HCT116 (cell line): ENCODE measurements around the gene HUS1. TPM values are rescaled to one million over a fixed set of nuclear protein-coding genes. Genes with fewer than 3 reads are reported as not detected.

Experiments
- ATAC-seq: fragments of 200-7000 bp; cut with Tn5 transposase; 2 replicates; pipeline ENCODE4 v1.9.1; 2020; ENCODE audit warnings: mild to moderate bottlenecking, moderate library complexity
- BruUV-seq: library from RNA; stranded (reverse); fragments of 400-500 nt; replicated peaks from 2 replicates; lab custom pipeline; 2021; lab: Mats Ljungman, UMichigan
- CTCF ChIA-PET: fragments of 300-600 bp; sonication (Branson Sonifier 250); formaldehyde crosslinking; loops from one replicate; lab custom pipeline; 2021; ENCODE audit warnings: antibody characterized with exemption; lab: Charles Lee
- POLR2A ChIA-PET: fragments of 300-600, 350-600 bp; sonication (Branson Sonifier 250); formaldehyde crosslinking; loops from one replicate; lab custom pipeline; 2021; ENCODE audit warnings: antibody characterized with exemption; lab: Charles Lee
- RAD21 ChIA-PET, 2 experiments: fragments of 300-600 bp; sonication (Branson Sonifier 250); formaldehyde crosslinking; loops; one replicate each; lab custom pipeline; 2023; ENCODE audit warnings: low total read pairs in 2 of 2; ENCODE audit not compliant: uncharacterized antibody in 2 of 2, unreplicated experiment in 2 of 2, low non-redundant PET in 1 of 2; lab: Charles Lee
- DNase-seq: peaks from one replicate; pipeline ENCODE4 v3.0.0-alpha.2; 2010; ENCODE audit warnings: low read depth, low spot score
- H2AFZ ChIP-seq: fragments of 200-600 bp; shearing (Covaris generic), sonication (generic); 2 replicates; pipeline ENCODE4 v1.6.1; 2017; ENCODE audit warnings: low read depth, mixed run types, mixed read lengths, antibody characterized with exemption, low read length; ENCODE audit not compliant: poor library complexity, severe bottlenecking
- H3K27ac ChIP-seq: 2 replicates; pipeline ENCODE4 v1.5.1; 2012; ENCODE audit warnings: low read depth, low read length
- H3K27me3 ChIP-seq: fragments of 200-600 bp; sonication (generic); 2 replicates; pipeline ENCODE4 v1.6.1; 2016; ENCODE audit warnings: mixed run types, low read length, mixed read lengths; ENCODE audit not compliant: insufficient read depth
- H3K36me3 ChIP-seq, 2 experiments: fragments of 200-500 bp in 1 of 2; fragments of 200-600 bp in 1 of 2; sonication (Bioruptor generic) in 1 of 2; sonication (generic) in 1 of 2; 2 replicates each; pipeline versions ENCODE4 v1.5.1 to v1.6.1; 2014 to 2016; ENCODE audit warnings: low read length in 2 of 2, inconsistent platforms in 1 of 2, mixed read lengths in 1 of 2, mixed run types in 1 of 2; ENCODE audit not compliant: insufficient read depth in 2 of 2, control insufficient read depth in 1 of 2
- H3K4me1 ChIP-seq, 2 experiments: fragments of 200-600 bp in 1 of 2; sonication (generic) in 1 of 2; 2 replicates each; pipeline versions ENCODE4 v1.5.1 to v1.6.1; 2012 to 2017; ENCODE audit warnings: low read length in 2 of 2, inconsistent platforms in 1 of 2, mild to moderate bottlenecking in 1 of 2, mixed read lengths in 1 of 2, mixed run types in 1 of 2, moderate library complexity in 1 of 2; ENCODE audit not compliant: insufficient read depth in 2 of 2, control insufficient read depth in 1 of 2
- H3K4me2 ChIP-seq: fragments of 200-600 bp; sonication (generic); 2 replicates; pipeline ENCODE4 v1.6.1; 2017; ENCODE audit warnings: mixed run types, low read length, mixed read lengths
- H3K4me3 ChIP-seq, 2 experiments: fragments of 200-600 bp in 1 of 2; sonication (generic) in 1 of 2; replicated peaks in 1 of 2; 2 replicates each; pipeline ENCODE4 v1.5.1; 2011 to 2016; ENCODE audit warnings: low read length in 2 of 2, control low read depth in 1 of 2, low read depth in 1 of 2, mild to moderate bottlenecking in 1 of 2, mixed read lengths in 1 of 2, mixed run types in 1 of 2
- H3K79me2 ChIP-seq: fragments of 200-600 bp; sonication (generic); 2 replicates; pipeline ENCODE4 v1.6.1; 2017; ENCODE audit warnings: mild to moderate bottlenecking, mixed run types, low read length, moderate library complexity, mixed read lengths; ENCODE audit not compliant: insufficient read depth
- H3K9ac ChIP-seq: fragments of 200-600 bp; sonication (generic); 2 replicates; pipeline ENCODE4 v1.6.1; 2016; ENCODE audit warnings: low read length, mixed read lengths
- H3K9me2 ChIP-seq: fragments of 200-600 bp; sonication (generic), shearing (Covaris generic); 2 replicates; pipeline ENCODE4 v1.6.1; 2017; ENCODE audit warnings: mixed run types, mild to moderate bottlenecking, moderate library complexity; ENCODE audit not compliant: insufficient read depth
- H3K9me3 ChIP-seq, 2 experiments: fragments of 200-500 bp in 1 of 2; fragments of 200-600 bp in 1 of 2; sonication (Bioruptor generic) in 1 of 2; sonication (generic) in 1 of 2; 2 replicates each; pipeline ENCODE4 v1.6.1; 2014 to 2017; ENCODE audit warnings: low read length in 2 of 2, mixed read lengths in 2 of 2, inconsistent platforms in 1 of 2, low read depth in 1 of 2, mild to moderate bottlenecking in 1 of 2, mixed run types in 1 of 2, moderate library complexity in 1 of 2; ENCODE audit not compliant: control insufficient read depth in 1 of 2, insufficient read depth in 1 of 2
- H4K20me1 ChIP-seq: fragments of 200-600 bp; sonication (generic), shearing (Covaris generic); 2 replicates; pipeline ENCODE4 v1.6.1; 2017; ENCODE audit warnings: mixed run types, mild to moderate bottlenecking, moderate library complexity; ENCODE audit not compliant: insufficient read depth
- EGR1 ChIP-seq: IDR thresholded peaks from 2 replicates; pipeline ENCODE4 v1.6.1; 2012; ENCODE audit warnings: low read depth
- ELF1 ChIP-seq: IDR thresholded peaks from 2 replicates; pipeline ENCODE4 v1.6.1; 2012; ENCODE audit warnings: low read depth, borderline replicate concordance
- FOSL1 ChIP-seq: IDR thresholded peaks from 2 replicates; pipeline ENCODE4 v1.6.1; 2012; ENCODE audit warnings: low read depth
- RAD21 ChIP-seq: IDR thresholded peaks from 2 replicates; pipeline ENCODE4 v1.6.1; 2012; ENCODE audit warnings: low read depth, mild to moderate bottlenecking
- SIN3A ChIP-seq: IDR thresholded peaks from 2 replicates; pipeline ENCODE4 v1.6.1; 2012; ENCODE audit warnings: low read depth
- SP1 ChIP-seq: IDR thresholded peaks from 2 replicates; pipeline ENCODE4 v1.6.1; 2012; ENCODE audit warnings: low read depth
- TCF7L2 ChIP-seq: IDR thresholded peaks from 2 replicates; pipeline ENCODE4 v1.7.0; 2011; ENCODE audit warnings: borderline replicate concordance, inconsistent platforms; ENCODE audit not compliant: insufficient read depth, insufficient read length; ENCODE audit errors: extremely low read depth
- YY1 ChIP-seq: IDR thresholded peaks from 2 replicates; pipeline ENCODE4 v1.6.1; 2011; ENCODE audit warnings: low read length, low read depth, moderate library complexity, mild to moderate bottlenecking; ENCODE audit not compliant: insufficient replicate concordance; ENCODE audit errors: extremely low read depth
- ZFX ChIP-seq: fragments of 450-650 bp; IDR thresholded peaks from 2 replicates; pipeline ENCODE4 v1.6.1; 2017
- intact Hi-C: fragments of 100-400 bp; cut with micrococcal nuclease; formaldehyde crosslinking; loops from 2 replicates; pipeline ENCODE4 v1.10.0; 2022
- total RNA-seq: library from RNA; stranded (reverse); gene quantifications from one replicate; pipeline ENCODE4 v1.2.1, GENCODE V29; 2021; ENCODE audit not compliant: unreplicated experiment
- TF ChIP-seq, protein P1 (sequence below): IDR thresholded peaks from 2 replicates; pipeline ENCODE4 v1.6.1; 2012
- TF ChIP-seq, protein P2 (sequence below): IDR thresholded peaks from 2 replicates; pipeline ENCODE4 v1.6.1; 2012; ENCODE audit warnings: low read depth
- TF ChIP-seq, protein P3 (sequence below): IDR thresholded peaks from 2 replicates; pipeline ENCODE4 v1.6.1; 2012

HUS1 gene
- total RNA-seq, 1 experiment from 2014 or later = 30.0 TPM

DNA sequence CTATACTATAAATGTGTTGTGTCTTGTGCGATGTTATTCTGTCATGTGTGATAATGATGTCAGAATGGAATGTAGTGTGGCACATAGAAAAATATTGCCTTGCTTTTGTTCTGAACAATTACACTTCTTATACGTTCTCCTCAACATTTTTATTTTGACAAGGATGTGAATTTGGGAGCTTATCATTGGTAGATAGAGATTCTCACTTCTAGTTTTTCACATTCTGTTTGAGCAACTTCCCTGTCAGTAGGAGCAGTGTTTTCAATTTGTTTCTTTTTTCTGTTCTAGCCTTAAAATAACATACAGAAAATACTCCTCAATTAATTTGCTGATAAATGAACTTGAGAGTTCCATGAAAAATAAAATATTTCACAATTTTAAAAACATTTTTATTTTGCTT, 31.9 kb upstream of the HUS1 start:
- RAD21 ChIA-PET = no interaction called here
- Histone ChIP-seq H3K79me2 (no peaks in the 10 kb centered on the region), H3K27ac (no peak overlapping the region), H2AFZ (no peak overlapping the region), H3K9me2 (no peaks in the 10 kb centered on the region), H3K4me3 (no peak overlapping the region), H3K27me3 (no peaks in the 10 kb centered on the region), H3K36me3 (no peaks in the 10 kb centered on the region), H3K9ac (no peak overlapping the region), H3K4me2 (no peak overlapping the region), H3K4me1 (no peaks in the 10 kb centered on the region), H3K9me3 (no peaks in the 10 kb centered on the region), H4K20me1 (no peaks in the 10 kb centered on the region)
- CTCF ChIA-PET = no interaction called here
- ATAC-seq = no peak
- no TSS peak for BruUV-seq
- POLR2A ChIA-PET = no interaction called here
- TF ChIP-seq ELF1 (no peak), EGR1 (no peak), SP1 (no peak), YY1 (no peak), RAD21 (no peak), FOSL1 (no peak), TCF7L2 (no peak), ZFX (no peak), SIN3A (no peak)
- TF ChIP-seq, protein P1, sequence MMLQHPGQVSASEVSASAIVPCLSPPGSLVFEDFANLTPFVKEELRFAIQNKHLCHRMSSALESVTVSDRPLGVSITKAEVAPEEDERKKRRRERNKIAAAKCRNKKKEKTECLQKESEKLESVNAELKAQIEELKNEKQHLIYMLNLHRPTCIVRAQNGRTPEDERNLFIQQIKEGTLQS = no peak
- TF ChIP-seq, protein P2, sequence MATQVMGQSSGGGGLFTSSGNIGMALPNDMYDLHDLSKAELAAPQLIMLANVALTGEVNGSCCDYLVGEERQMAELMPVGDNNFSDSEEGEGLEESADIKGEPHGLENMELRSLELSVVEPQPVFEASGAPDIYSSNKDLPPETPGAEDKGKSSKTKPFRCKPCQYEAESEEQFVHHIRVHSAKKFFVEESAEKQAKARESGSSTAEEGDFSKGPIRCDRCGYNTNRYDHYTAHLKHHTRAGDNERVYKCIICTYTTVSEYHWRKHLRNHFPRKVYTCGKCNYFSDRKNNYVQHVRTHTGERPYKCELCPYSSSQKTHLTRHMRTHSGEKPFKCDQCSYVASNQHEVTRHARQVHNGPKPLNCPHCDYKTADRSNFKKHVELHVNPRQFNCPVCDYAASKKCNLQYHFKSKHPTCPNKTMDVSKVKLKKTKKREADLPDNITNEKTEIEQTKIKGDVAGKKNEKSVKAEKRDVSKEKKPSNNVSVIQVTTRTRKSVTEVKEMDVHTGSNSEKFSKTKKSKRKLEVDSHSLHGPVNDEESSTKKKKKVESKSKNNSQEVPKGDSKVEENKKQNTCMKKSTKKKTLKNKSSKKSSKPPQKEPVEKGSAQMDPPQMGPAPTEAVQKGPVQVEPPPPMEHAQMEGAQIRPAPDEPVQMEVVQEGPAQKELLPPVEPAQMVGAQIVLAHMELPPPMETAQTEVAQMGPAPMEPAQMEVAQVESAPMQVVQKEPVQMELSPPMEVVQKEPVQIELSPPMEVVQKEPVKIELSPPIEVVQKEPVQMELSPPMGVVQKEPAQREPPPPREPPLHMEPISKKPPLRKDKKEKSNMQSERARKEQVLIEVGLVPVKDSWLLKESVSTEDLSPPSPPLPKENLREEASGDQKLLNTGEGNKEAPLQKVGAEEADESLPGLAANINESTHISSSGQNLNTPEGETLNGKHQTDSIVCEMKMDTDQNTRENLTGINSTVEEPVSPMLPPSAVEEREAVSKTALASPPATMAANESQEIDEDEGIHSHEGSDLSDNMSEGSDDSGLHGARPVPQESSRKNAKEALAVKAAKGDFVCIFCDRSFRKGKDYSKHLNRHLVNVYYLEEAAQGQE = no peak
- TF ChIP-seq, protein P3, sequence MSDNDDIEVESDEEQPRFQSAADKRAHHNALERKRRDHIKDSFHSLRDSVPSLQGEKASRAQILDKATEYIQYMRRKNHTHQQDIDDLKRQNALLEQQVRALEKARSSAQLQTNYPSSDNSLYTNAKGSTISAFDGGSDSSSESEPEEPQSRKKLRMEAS = no peak
- intact Hi-C loops = no loop called here
- DNase-seq = no peak
